ENCODE measurements around the gene SLC22A2.
"Not testable (repeated sequence)": the region's sequence is repeated elsewhere in the genome, so short reads cannot be mapped to it uniquely, and the experiment has no call there.

The SLC22A2 gene

GRCh38 chr6:160258346-160259142, at the start of gene SLC22A2:
TSS of gene SLC22A2 (minus strand) at chr6:160258821. CDS start at chr6:160258757, 64 bp downstream.
- DNase-seq (ENCODE audit: low spot score), result no peak

DNA sequence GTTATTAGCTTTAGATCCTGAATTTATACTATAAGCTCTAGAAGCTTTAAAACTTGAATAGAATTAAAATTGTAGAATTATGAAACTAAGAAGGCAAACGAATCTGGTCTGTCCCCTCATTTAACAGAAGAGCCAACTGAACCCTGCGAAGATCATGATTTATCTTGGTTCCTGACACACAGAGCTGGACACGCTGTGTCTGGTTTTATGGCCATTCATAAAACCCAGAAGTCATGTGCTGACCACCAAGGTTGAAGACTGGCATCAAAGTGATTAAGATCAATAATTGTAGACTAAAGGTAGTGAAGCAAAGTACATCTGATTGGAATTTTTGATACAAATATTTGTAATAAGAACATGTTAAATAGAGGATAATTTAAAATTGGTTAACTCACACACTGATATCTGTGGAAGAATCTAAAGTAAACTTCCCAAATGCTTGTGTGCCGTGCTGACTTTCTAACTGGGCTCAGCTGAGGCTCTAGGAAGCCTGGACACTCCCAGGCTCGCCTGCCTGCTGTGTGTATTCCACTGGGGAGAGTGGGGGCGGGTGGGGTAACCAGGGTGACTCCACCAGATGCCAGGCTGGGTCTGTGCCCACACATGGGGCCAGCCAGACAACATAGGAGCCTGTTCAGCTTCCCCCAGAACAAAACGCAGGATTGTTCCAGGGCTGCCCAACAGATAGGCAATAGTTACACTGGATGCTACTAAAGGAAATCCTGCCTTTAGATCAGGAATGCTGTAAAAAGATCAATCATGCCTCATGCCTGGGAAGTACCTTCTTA, 47.5 kb upstream of the SLC22A2 start:
- DNase-seq (ENCODE audit: low spot score), result no peak

GRCh38 chr6:160303806-160304205, 45.2 kb upstream of the SLC22A2 start:
- no peak for DNase-seq (ENCODE audit: low spot score)

DNA sequence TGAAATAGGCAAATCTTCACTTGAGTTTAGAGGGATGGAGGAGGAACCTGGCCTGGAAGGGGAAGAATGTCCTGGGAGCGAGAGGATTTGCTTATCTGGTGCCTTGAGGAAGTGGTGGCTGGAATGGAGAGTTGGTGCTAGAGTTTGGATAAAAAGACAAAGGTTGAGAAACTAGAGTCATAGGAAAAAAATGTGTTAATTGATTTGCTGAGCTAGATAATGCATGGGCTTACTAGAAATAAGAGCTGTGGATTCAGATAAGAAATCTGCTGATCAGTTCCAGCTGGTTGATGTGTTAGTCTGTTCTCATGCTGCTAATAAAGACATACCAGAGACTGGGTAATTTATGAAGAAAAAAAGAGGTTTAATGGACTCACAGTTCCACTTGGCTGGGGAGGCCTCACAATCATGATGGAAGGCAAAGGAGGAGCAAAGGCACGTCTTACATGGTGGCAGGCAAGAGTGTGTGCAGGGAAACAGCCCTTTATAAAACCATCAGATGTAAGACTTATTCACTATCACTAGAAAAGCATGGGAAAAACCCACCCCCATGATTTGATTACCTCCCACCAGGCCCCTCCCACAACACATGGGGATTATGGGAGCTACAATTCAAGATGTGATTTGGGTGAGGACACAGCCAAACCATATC, 43.9 kb upstream of the SLC22A2 start:
- DNase-seq (ENCODE audit: low spot score), result not testable (repeated sequence)

DNA sequence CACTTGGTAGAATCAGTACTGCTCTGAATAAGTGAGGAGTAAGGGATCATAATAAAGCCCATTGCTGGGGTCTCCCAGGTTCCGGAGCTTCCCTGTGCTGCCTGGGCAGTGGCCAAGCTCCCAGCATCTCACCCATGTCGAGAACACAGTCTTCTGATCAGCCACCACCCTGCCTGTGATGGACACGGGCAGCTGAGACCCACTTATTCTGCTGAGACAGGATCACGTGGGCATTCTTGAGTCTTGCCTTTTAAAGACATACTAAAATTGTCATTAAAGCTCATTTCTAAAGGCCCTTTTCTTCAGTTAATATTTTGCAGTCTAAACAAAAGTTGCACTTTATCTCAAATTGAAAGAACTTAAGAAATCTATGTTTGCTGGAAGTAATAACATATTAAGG, 42.7 kb upstream of the SLC22A2 start:
- DNase-seq (ENCODE audit: low spot score), result no peak

GRCh38 chr6:160300076-160300695, 41.6 kb upstream of the SLC22A2 start:
- DNase-seq (ENCODE audit: low spot score), result no peak

DNA sequence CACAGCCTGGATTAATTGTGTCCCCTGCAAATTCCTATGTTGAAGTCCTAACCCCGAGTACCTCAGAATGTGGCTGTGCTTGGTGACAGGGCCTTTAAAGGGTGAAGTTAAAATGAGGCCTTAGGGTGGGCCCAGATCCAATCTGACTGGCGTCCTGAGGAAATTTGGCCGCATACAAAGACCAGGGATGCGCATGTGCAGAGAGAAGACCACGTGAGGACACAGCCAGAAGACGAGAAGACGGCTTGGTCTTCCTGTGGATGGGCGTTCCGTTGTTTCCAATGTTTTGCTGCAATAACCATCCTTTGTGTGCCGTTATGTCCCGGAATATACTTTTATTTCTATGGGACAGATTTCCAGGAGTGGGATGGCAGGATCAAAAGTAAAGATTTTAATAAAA, 40.9 kb upstream of the SLC22A2 start:
- DNase-seq (ENCODE audit: low spot score), result no peak

GRCh38 chr6:160298121-160298520, 39.5 kb upstream of the SLC22A2 start:
- no peak for DNase-seq (ENCODE audit: low spot score)

GRCh38 chr6:160297310-160297709, 38.7 kb upstream of the SLC22A2 start:
- DNase-seq (ENCODE audit: low spot score), result no peak

GRCh38 chr6:160293844-160294243, 35.2 kb upstream of the SLC22A2 start:
- DNase-seq (ENCODE audit: low spot score), result no peak

GRCh38 chr6:160285541-160286105, 27.0 kb upstream of the SLC22A2 start:
- no peak for DNase-seq (ENCODE audit: low spot score)

- no peak for DNase-seq (ENCODE audit: low spot score)
Measured at GRCh38 chr6:160284575-160284974, 26.0 kb upstream of the SLC22A2 start.

DNA sequence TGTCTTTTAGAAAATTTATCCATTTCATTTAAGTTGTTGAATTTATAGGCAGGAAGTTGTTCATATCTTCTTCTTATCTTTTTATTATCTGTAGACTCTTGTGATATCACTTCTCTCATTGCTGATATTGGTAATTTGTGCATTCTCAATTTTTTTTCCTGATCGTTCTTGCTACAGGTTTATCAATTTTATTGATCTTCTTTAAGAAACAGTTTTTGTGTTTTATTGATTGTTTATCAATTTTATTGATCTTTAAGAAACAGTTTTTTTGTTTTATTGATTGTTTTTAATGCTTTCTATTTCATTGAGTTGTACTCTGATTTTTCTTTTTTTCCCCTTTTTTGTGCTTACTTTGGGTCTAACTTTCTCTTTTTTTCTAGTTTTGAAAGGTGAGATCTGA, 23.8 kb upstream of the SLC22A2 start:
- no peak for DNase-seq (ENCODE audit: low spot score)

- no peak for DNase-seq (ENCODE audit: low spot score)
Measured at GRCh38 chr6:160279850-160280249, 21.2 kb upstream of the SLC22A2 start.

GRCh38 chr6:160278786-160279310, 20.2 kb upstream of the SLC22A2 start:
- DNase-seq (ENCODE audit: low spot score), result no peak

DNA sequence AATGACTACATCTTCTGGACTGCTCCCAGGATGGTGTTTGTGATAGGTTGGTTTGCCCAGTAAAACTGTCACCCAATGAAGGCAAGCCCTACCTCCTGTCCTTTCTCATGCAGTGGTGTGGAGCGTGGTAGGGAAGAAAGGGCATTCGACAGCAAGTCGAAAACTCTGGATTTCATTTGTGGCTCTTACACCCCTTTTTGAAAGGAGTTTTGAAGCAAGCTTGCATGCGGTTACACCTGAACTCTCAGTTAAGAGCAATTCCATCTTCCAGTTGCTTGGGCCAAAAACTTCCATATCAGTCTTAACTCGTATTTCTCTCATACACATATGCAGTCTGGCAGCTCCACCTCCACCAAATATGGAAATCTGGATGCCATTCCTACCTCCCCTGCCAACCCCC, 19.7 kb upstream of the SLC22A2 start:
- DNase-seq (ENCODE audit: low spot score), result no peak

DNA sequence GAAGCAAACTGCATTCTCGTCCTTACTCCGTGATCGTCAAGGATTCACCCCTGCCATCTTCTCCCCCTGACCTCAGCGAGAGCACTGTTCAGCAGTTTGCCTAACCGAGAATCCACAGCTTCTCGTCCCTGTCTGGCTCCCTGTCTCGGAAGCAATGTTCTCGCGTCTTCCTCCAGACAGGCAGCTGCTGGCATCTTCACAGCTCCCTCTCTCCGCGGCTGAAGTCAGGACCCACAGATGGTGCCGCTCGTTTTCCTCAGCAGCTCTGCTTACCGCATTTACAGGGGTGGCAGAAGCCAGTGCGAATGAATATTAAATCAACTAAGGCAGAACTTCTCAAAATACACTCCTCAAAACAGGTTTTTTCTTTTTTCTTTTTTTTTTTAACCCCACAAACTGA, 18.9 kb upstream of the SLC22A2 start:
- DNase-seq (ENCODE audit: low spot score), result no peak

GRCh38 chr6:160277144-160277543, 18.5 kb upstream of the SLC22A2 start:
- DNase-seq (ENCODE audit: low spot score), result no peak

DNA sequence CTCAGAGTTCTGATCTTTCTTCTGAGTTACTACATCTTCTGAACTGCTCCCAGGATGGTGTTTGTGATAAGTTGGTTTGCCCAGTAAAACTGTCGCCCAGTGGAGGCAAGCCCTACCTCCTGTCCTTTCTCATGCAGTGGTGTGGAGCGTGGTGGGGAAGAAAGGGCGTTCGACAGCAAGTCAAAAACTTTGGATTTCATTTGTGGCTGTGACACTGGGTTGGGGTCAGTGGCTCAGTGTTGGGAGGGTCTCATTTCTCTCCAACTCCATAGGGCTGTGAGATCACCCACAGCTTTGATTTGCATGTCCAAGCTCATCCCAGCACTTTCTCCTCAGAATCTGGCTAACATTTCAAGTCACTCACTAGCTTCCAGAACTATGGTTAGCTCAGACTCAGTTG, 17.5 kb upstream of the SLC22A2 start:
- no peak for DNase-seq (ENCODE audit: low spot score)

DNA sequence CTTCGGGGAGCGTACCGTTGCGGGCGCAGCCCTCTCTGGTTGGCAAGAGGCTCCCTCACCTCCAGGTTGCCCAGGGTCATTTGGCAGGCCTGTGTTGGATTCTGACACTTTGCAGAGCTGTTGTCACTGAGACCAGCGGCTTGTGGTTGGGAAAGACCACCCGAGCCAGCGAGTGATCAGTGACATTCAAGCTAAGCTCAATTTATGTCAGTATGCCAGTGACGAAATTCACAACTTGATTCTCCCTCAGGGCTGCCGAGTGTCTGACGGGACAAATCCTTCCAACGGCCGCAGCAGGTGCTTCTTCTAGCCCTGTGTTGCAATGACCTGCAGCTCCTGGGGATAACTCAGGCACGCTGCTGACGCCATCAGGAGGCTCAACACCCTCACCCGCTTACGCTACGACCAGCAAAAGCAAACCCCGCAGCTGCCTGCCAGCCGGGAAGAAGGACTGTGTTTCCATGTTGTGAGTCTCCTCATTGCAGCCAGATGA, 16.9 kb upstream of the SLC22A2 start:
- no peak for DNase-seq (ENCODE audit: low spot score)

DNA sequence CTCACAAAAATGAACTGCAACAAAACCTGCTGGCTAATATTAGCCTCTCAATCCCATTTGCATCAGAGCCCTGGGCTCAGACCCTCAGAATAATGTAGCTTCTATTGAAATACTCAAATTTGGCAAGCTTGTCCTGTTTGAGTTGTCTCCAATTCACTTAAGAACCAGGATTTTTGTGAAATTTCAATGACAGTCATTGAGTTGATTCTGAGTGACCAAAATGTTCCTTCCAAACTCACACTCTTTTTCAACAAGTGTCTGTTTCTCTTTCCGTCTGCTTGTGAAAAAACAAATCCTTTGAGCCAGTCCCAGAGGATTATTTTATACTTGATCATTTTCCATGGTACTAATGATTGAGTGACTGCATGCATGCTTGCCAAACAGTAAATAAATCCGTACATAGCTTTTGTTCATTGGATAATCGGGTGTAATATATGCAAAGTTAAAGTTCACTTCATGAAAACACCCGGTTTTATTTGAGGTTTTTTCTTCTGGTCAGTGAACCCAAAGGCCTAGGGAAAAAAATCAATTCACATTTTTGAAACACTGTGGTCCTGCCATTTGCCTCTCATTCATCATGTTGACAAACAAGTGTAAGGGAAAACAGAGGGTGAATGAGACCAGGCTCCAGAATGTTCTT, 16.4 kb upstream of the SLC22A2 start:
- DNase-seq (ENCODE audit: low spot score), result no peak

Data from hepatic stellate cell (primary cell).